Measurements from ENCODE around the gene SGTA. TPM values are rescaled to one million over a fixed set of nuclear protein-coding genes. Genes with fewer than 3 reads are reported as not detected.

The SGTA gene
- total RNA-seq, 1 experiment from 2014 or later, result 109 TPM

GRCh38 chr19:2827022-2827421 lies 43.9 kb upstream of the SGTA start:
- Histone ChIP-seq H3K9me2 (ENCODE audit: insufficient read depth) (no peaks in the 10 kb centered on the region), H3K79me2 (ENCODE audit: insufficient read depth, low read length) (no peaks in the 10 kb centered on the region), H3K4me1 (ENCODE audit: control insufficient read depth in 1 of 2, insufficient read depth in 2 of 2, low read length in 2 of 2) (no peaks in the 10 kb centered on the region), H3K4me3 (replicated peaks in 1 of 2; ENCODE audit: low read depth in 1 of 2, low read length in 2 of 2) (no peak overlapping the region), H3K27ac (ENCODE audit: low read depth, low read length) (no peak overlapping the region), H3K4me2 (ENCODE audit: low read length) (no peak overlapping the region), H3K9me3 (ENCODE audit: control insufficient read depth in 1 of 2, insufficient read depth in 1 of 2, low read depth in 1 of 2, low read length in 2 of 2) (peaks cover 0 to 4% of the 10 kb centered on the region in 2 experiments; a peak in 1 of 4 replicates), H4K20me1 (ENCODE audit: insufficient read depth) (no peaks in the 10 kb centered on the region), H2AFZ (ENCODE audit: low read depth, low read length, poor library complexity, severe bottlenecking) (no peak overlapping the region), H3K9ac (ENCODE audit: low read length) (no peak overlapping the region), H3K27me3 (ENCODE audit: insufficient read depth, low read length) (no peaks in the 10 kb centered on the region), H3K36me3 (ENCODE audit: control insufficient read depth in 1 of 2, insufficient read depth in 2 of 2, low read length in 2 of 2) (no peaks in the 10 kb centered on the region)
- intact Hi-C loops (cut with micrococcal nuclease), result no loop called here
- no peak for ATAC-seq
- no peak for TF ChIP-seq CTCF (IDR thresholded peaks at IDR 0.05 in 2 of 3, conservative IDR thresholded peaks at IDR 0.05 in 1 of 3; ENCODE audit: borderline replicate concordance in 1 of 3, insufficient read depth in 1 of 3, low read depth in 2 of 3, low read length in 2 of 3)
- TF ChIP-seq ELF1 (IDR thresholded peaks at IDR 0.05; ENCODE audit: borderline replicate concordance, low read depth), result no peak
- TF ChIP-seq EZH2phosphoT487 (IDR thresholded peaks at IDR 0.05; ENCODE audit: borderline replicate concordance), result no peak
- no peak for TF ChIP-seq REST (IDR thresholded peaks at IDR 0.05; ENCODE audit: low read depth)
- no peak for TF ChIP-seq TCF7L2 (IDR thresholded peaks at IDR 0.05; ENCODE audit: borderline replicate concordance, extremely low read depth, insufficient read depth, insufficient read length)
- POLR2A ChIA-PET, result no interaction called here
- CTCF ChIA-PET, result no interaction called here
- BruUV-seq (replicated peaks), result no TSS peak
- RAD21 ChIA-PET (ENCODE audit: low non-redundant PET in 1 of 2, low total read pairs in 2 of 2, uncharacterized antibody in 2 of 2, unreplicated experiment in 2 of 2), result no interaction called here
- no peak for DNase-seq (ENCODE audit: low read depth, low spot score)

Data from HCT116 (cell line).